Activated CD4-positive, alpha-beta T cell treated with anti-CD3 and anti-CD28 coated beads for 4 hours (primary cell): ENCODE measurements around the gene CHPF.

ENCODE experiments used
- DNase-seq, 2 donors: peaks; one replicate each; pipeline ENCODE4 v3.0.0-alpha.2; 2020

The CHPF gene

GRCh38 chr2:219543596-219544358, at the start of gene CHPF, which contains the start of gene TMEM198:
TSS of gene CHPF (minus strand) at chr2:219543809. CDS start at chr2:219543538, 271 bp downstream.
TSS of gene TMEM198 (plus strand) at chr2:219544028. CDS start at chr2:219544728, 700 bp downstream.
- DNase-seq: peak; percentile 90 to 91

- DNase-seq: no peak
Observed at GRCh38 chr2:219593154-219593553, 49.5 kb upstream of the CHPF start.

- no peak for DNase-seq
Observed at GRCh38 chr2:219592736-219593135, 49.1 kb upstream of the CHPF start.

- DNase-seq: no peak
Observed at GRCh38 chr2:219591091-219591490, 47.5 kb upstream of the CHPF start.

GRCh38 chr2:219581346-219581745, 37.7 kb upstream of the CHPF start:
- no peak for DNase-seq

- no peak for DNase-seq
Observed at GRCh38 chr2:219578811-219579613, 35.4 kb upstream of the CHPF start.

GRCh38 chr2:219576505-219577388, 33.1 kb upstream of the CHPF start:
- DNase-seq: no peak

GRCh38 chr2:219575566-219576504, 32.2 kb upstream of the CHPF start:
- DNase-seq: no peak

- no peak for DNase-seq
Observed at GRCh38 chr2:219574484-219575311, 31.1 kb upstream of the CHPF start.

- DNase-seq: no peak
Observed at GRCh38 chr2:219573166-219573565, 29.6 kb upstream of the CHPF start.

- no peak for DNase-seq
Observed at GRCh38 chr2:219572237-219573001, 28.8 kb upstream of the CHPF start, which contains the start of gene INHA. TSS of gene INHA (plus strand) at chr2:219572310. CDS start at chr2:219572375, 65 bp downstream.

GRCh38 chr2:219571311-219572236, 28.0 kb upstream of the CHPF start, which contains the start of gene OBSL1:
TSS of gene OBSL1 (minus strand) at chr2:219571539. CDS start at chr2:219571232, 307 bp downstream.
- no peak for DNase-seq

- no peak for DNase-seq
Observed at GRCh38 chr2:219570924-219571310, 27.3 kb upstream of the CHPF start.

- DNase-seq: no peak
Observed at GRCh38 chr2:219570194-219570923, 26.8 kb upstream of the CHPF start.

- DNase-seq: no peak
Observed at GRCh38 chr2:219569635-219570034, 26.0 kb upstream of the CHPF start.

- DNase-seq: no peak
Observed at GRCh38 chr2:219569041-219569440, 25.4 kb upstream of the CHPF start.

GRCh38 chr2:219567791-219568361, 24.3 kb upstream of the CHPF start:
- DNase-seq: no peak

GRCh38 chr2:219567131-219567530, 23.5 kb upstream of the CHPF start:
- no peak for DNase-seq
